Measurements from ENCODE around the gene TTPAL.

The TTPAL gene, protein sequence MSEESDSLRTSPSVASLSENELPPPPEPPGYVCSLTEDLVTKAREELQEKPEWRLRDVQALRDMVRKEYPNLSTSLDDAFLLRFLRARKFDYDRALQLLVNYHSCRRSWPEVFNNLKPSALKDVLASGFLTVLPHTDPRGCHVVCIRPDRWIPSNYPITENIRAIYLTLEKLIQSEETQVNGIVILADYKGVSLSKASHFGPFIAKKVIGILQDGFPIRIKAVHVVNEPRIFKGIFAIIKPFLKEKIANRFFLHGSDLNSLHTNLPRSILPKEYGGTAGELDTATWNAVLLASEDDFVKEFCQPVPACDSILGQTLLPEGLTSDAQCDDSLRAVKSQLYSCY

DNA sequence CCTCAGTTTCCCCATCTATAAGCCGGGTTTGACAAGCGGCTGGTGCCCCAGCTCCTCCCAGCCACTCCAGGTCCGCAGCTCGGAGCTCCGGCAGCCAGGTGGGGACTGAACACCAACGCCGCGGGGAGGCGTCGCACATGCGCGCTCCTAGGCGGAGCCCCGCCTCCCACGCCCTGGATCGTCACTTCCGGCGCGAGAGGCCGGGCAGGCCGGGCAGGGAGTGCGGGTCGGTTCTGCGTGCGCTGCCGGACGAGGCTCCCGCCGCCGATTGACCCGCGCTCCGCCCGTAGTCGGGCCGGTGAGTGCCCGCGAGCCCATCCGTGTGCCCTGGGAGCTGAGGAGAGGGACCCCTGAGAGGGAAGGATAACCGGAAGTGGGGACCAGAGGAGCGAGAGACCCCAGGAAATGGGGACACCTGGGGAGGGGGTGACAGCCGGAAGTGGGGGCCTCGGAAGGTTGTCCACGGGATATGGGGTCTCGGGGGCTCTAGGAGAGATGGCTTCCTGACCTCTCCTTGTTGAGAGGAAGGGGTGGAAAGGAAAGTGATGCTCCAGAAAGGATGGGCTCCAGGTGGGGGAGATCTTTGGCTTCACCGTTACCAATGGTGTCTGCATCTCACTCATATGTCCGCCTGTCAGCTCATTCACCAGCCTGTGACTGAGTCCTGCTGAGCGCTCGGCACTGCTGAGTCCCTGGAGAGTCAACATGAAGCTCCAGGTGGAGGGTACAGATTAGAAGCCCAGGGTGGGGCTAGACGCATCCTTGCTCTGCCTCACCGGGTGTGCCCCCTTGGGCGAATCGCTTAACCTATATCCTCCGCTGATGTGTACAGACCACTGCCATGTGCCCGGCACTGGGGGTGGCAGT lies at the start of gene TTPAL:
TTPAL (plus strand) TSS at position 181 of the 867 bp plus-strand sequence. CDS start 4,126 bp downstream, outside the sequence.
- DNase-seq (ENCODE audit: low read depth, low spot score), result peak; percentile 79

DNA sequence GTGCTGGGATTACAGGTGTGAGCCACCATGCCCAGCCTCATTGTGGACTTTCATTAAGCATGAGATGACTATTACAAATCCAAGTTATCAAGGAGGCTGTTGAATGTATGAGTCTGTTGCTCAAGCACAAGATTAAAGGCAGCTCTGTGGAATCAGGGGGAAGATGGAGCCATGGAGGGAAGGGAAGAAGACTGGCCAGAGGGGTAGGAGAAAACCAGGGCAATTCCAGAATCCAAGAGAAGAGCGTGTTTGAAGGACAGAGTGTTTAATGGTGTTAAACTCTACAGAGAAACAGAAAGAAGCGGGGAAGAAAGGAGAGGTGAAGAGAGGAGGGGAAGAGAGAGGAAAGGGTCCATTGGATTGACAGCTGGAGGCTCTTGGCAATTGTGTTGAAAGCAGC lies 49.8 kb upstream of the TTPAL start:
- DNase-seq (ENCODE audit: low read depth, low spot score), result no peak

DNA sequence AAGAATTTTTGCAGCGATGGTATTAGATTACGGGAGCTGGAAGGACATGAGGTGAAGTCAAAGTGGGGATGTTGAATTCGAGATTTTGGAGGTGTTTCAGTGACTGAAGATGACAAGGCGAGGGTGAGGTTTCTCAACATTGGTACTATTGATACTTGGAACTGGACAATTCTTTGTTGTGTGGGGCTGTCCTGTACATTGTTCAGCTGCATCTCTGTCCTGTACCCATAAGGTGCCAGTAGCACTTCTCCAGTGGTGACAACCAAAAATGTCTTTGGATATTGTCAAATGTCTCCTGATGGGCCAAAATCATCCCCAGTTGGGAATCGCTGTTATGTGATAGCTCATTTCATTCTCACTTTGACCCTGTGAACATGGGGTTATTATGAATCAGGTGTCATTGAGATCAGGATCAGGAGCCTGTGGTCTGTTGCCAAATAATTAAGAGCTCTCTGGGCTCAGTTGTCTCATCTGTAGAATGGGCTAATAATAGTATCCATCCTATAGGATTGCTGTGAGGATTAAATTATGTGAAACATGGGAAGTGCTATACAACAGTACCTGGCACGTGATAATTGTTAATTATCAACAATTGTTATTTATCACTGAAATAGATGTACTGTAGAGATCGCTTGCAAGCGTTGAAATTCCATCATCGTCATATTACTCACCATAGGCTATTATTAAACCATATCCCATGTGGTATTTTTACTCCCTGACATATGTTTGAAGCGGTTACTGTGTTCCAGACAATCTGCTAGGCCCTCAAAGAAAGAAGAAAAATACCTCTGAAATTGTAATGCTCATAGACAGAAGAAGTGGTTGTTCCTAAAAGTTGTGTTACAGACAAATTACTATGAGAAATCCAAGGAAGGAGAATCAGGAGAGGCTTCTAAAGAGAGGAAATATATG lies 48.5 kb upstream of the TTPAL start:
- no peak for DNase-seq (ENCODE audit: low read depth, low spot score)

DNA sequence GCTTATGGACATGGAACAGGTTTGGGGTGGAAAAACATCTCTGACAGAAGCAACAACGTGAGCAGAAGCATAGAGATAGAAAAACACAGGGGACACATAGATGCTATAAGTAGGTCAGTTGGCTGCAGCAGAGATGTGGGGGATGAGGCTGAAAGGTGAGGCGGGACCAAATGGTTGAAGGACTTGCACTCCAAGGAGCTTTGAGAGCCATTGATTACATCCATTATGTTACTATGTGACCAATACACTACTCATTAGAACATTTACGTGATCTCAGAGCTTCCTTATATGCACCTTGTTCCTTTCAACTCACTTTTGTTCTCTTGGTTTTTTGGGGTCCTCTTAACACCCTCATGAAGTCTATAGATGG lies 47.9 kb upstream of the TTPAL start:
- DNase-seq (ENCODE audit: low read depth, low spot score), result no peak

DNA sequence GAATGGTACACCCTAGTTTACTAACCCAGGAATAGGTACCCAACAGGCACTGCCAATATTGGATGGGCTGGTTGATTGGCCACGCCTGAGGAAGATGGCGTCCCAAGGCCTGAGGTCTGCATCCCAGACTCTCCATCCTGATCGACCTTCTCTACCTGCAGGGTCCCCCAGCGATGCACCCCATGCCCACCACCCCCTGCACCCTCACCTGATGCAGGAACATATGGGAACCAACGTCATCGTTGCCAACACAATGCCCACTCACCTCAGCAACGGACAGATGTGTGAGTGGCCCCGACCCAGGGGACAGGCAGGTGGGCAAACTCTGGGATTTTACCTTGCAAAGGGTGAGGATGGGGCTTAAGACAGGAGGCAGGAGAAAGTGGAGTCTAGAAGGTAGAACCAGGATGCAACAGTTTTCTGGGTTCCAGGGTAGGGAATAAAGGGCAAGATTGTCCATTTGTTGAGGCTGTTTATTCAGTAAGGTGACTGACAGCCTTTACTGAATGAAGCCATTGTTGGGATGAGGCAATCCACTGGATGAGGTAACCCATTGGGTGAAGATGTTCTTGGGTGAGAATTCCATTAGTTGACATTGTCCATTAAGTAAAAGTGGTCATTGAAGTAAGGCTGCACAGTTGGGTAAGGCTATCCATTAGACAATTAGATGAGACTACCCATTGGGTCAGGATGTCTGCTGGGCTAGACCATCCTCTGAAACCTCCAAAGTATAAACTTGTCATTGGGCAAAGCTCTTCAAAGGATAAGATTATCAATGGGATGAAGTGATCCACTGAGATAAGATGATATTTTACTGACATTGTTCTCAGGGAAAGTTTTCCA lies 47.3 kb upstream of the TTPAL start:
- no peak for DNase-seq (ENCODE audit: low read depth, low spot score)

DNA sequence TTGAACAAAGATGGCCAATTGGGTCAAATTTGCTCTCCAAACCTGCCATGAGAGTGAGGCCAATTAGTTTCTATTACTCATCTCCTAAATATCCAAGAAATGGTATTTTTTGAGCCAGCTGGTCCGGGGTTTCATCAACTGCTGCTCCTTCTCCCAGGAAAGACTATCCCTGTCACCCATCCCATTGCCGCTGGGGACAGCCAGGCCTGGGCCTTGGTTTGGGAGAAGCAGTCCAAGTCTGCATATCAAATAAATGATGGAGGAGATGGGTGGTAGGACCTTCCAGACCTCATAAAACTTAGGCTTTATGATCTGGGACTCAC lies 46.7 kb upstream of the TTPAL start:
- DNase-seq (ENCODE audit: low read depth, low spot score), result no peak

DNA sequence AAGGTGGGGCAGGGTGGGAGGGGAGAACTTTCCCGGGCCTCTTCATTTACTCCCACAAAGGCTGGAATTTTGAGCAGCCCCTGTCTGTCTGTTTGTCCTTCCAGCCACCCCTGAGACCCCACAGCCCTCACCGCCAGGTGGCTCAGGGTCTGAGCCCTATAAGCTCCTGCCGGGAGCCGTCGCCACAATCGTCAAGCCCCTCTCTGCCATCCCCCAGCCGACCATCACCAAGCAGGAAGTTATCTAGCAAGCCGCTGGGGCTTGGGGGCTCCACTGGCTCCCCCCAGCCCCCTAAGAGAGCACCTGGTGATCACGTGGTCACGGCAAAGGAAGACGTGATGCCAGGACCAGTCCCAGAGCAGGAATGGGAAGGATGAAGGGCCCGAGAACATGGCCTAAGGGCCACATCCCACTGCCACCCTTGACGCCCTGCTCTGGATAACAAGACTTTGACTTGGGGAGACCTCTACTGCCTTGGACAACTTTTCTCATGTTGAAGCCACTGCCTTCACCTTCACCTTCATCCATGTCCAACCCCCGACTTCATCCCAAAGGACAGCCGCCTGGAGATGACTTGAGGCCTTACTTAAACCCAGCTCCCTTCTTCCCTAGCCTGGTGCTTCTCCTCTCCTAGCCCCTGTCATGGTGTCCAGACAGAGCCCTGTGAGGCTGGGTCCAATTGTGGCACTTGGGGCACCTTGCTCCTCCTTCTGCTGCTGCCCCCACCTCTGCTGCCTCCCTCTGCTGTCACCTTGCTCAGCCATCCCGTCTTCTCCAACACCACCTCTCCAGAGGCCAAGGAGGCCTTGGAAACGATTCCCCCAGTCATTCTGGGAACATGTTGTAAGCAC lies 46.0 kb upstream of the TTPAL start:
- DNase-seq (ENCODE audit: low read depth, low spot score), result no peak

DNA sequence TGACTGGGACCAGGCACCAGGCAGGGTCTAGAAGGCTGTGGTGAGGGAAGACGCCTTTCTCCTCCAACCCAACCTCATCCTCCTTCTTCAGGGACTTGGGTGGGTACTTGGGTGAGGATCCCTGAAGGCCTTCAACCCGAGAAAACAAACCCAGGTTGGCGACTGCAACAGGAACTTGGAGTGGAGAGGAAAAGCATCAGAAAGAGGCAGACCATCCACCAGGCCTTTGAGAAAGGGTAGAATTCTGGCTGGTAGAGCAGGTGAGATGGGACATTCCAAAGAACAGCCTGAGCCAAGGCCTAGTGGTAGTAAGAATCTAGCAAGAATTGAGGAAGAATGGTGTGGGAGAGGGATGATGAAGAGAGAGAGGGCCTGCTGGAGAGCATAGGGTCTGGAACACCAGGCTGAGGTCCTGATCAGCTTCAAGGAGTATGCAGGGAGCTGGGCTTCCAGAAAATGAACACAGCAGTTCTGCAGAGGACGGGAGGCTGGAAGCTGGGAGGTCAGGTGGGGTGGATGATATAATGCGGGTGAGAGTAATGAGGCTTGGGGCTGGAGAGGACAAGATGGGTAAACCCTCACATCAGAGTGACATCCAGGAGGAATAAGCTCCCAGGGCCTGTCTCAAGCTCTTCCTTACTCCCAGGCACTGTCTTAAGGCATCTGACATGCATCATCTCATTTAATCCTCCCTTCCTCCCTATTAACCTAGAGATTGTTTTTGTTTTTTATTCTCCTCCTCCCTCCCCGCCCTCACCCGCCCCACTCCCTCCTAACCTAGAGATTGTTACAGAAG lies 45.2 kb upstream of the TTPAL start:
- no peak for DNase-seq (ENCODE audit: low read depth, low spot score)

DNA sequence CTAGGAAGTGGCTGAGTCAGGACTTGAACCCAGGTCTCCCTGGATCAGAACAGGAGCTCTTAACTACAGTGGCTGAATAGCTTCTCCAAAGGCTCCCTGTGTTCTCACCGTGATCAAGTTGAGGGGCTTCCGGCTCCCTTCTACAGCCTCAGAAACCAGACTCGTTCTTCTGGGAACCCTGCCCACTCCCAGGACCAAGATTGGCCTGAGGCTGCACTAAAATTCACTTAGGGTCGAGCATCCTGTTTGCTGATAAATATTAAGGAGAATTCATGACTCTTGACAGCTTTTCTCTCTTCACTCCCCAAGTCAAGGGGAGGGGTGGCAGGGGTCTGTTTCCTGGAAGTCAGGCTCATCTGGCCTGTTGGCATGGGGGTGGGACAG lies 44.6 kb upstream of the TTPAL start:
- DNase-seq (ENCODE audit: low read depth, low spot score), result no peak

DNA sequence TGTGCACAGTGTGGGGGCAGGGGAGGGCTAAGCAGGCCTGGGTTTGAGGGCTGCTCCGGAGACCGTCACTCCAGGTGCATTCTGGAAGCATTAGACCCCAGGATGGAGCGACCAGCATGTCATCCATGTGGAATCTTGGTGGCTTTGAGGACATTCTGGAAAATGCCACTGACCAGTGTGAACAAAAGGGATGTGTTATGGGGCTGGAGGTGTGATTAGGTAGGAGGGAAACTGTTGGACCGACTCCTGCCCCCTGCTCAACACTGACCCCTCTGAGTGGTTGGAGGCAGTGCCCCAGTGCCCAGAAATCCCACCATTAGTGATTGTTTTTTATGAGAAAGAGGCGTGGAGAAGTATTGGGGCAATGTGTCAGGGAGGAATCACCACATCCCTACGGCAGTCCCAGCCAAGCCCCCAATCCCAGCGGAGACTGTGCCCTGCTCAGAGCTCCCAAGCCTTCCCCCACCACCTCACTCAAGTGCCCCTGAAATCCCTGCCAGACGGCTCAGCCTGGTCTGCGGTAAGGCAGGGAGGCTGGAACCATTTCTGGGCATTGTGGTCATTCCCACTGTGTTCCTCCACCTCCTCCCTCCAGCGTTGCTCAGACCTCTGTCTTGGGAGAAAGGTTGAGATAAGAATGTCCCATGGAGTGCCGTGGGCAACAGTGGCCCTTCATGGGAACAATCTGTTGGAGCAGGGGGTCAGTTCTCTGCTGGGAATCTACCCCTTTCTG lies 44.0 kb upstream of the TTPAL start:
- DNase-seq (ENCODE audit: low read depth, low spot score), result no peak

DNA sequence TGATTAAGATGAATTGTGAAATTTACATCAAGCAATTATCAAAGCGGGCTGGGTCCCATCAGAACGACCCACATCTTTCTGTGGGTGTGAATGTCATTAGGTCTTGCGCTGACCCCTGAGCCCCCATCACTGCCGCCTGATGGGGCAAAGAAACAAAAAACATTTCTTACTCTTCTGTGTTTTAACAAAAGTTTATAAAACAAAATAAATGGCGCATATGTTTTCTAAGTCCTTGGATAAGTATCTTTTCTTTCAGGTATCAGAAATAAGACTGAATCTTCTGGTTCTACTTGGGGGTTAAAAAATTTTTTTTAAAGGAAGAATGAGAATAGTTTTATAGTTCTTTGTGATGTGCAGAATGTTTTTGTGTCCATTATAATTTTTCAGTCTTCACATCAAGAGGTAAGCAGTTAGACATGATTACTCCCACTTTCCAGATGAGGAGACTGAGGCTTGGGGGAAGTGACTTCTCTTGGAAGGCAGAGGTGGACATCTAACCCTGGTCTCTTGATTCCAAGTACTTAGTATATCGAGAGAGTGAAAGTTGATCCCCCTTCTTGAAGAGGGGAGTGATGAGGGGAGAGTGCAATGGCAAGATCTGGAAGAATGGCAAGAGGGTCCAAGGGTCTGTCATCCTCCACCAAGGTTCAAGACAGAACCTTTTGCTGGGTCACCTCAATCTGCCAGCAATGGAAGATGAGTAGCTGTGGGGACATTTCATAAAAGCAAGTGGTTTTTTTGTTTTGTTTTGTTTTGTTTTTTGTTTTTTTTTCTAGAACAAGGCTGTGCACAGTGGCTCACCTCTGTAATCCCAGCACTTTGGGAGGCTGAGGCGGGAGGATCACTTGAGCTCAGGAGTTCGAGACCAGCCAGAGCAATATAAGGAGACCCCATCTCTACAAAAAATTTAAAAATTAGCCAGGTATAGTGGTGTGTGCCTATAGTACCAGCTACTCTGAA lies 42.8 kb upstream of the TTPAL start:
- no peak for DNase-seq (ENCODE audit: low read depth, low spot score)

DNA sequence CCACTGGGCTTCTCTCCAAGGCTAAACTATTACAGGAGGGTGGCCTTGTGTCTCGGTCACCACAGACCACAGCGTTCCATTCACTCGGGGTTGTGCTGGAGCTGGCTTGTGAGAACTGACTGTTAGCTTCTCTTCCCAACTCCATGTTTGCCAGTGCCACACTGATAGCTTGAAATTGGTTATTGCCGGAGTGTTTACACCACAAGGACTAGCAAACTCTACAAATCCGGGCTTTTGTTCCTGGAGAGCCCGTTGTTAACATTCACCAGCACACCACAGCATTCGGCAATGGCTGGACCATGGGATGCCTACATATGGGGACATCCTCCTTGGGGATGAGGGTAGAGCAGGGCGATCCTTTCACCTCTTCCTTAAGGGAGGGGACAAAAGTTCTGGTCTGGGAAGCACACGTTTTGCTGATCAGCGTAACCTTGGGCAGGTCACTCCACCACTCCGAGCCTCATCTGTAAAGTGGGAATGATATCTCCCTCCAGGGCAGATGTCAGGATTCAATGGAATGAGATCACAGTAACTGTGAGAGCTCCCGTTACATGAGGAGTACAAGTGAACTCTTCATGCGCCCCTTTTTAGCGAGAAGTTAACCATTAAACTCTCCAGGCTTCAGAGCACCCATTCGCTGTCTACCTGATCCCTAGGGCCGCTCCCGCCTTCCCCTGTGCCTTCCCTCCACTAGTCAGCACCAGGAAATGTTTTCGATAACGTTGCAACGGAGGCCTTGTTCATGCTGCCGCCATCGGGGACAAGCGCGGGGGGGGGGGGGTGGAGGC lies 41.7 kb upstream of the TTPAL start:
- no peak for DNase-seq (ENCODE audit: low read depth, low spot score)

DNA sequence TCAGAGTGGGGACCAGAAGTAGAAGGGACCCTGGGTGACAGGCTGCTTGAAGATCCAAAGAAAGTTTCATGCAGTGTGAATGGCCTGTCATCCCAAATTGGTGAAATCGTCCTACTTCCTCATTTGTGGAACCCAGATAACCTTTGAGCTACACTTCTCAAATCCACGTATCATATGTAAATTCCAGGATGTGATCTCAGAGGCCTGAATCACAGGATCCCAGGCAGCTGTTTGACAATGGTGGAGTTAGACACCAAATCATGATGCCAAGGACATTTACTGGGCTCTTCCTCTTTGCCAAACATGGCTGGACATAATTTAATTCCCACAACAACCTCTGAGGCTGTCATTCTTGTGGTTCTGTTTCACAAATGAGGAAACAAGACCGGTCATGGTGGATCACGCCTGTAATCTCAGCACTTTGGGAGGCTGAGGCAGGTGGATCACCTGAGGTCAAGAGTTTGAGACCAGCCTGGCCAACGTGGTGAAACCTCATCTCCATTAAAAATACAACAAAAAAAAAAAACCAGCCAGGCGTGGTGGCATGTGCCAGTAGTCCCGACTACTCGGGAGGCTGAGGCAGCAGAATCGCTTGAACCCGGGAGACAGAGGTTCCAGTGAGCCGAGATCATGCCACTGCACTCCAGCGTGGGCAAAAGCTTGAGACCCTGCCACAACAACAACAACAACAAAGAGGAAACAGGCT lies 39.9 kb upstream of the TTPAL start:
- no peak for DNase-seq (ENCODE audit: low read depth, low spot score)

DNA sequence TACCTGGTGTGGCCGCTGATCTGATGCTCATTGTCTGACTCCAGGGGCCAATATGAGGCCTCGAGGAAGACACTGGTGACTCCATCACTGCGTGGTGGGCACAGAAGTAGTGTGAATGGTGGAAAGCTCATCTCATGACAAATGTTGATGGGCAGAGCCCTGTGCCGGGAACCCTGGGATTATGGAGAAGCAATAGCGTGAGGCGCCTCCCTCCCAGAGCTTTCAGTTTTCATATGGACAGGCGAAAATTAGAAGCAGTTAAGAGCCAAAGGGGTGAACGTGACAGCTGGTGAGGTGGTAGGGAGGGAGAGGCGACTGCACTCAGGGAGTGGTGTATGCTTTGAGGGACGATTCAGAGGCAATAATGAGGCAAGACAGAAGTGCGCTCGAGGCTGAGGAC lies 39.3 kb upstream of the TTPAL start:
- DNase-seq (ENCODE audit: low read depth, low spot score), result no peak

DNA sequence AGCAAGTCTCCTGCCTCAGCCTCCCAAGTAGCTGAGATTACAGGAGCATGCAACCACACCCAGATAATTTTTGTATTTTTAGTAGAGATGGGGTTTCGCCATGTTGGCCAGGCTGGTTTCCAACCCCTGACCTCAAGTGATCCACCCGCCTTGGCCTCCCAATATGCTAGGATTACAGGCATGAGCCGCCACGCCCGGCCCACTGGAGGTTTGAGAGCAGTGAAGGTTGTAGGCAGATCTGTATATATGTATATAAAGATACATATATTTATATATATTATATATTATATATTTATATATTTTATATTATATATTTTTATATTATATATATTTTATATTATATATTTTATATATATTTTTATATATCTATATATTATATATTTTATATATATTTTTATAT lies 38.2 kb upstream of the TTPAL start:
- no peak for DNase-seq (ENCODE audit: low read depth, low spot score)

DNA sequence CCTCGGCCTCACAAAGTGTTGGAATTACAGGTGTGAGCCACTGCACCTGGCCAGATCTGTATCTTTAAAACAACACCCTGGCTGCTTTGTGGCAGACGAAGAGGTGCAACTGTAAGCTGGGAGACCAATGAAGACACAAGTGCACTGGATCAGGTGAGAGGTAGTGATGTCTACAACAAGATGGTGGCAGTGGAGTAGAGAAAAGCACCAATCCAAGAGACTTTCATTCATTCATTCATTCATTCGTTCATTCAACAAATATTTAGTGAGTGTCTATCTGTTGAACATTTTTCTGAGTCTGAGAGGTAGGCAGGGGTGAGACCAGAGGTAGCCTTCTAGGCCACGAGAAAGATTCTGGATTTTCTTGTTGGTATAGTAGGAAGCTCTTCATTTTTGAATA lies 36.9 kb upstream of the TTPAL start:
- DNase-seq (ENCODE audit: low read depth, low spot score), result no peak

Data from activated CD4-positive, CD25-positive, alpha-beta regulatory T cell treated with anti-CD3 and anti-CD28 coated beads, Interleukin-2, amount 50 U/mL, for 16 hours (primary cell).